Common myeloid progenitor, CD34-positive (primary cell): ENCODE results near the gene SCYGR5.

Experiments used
- CTCF ChIA-PET: fragments of 350-600 bp; sonication (Branson Sonifier 250); formaldehyde crosslinking; loops from one replicate; lab custom pipeline; 2021; ENCODE audit warnings: antibody characterized with exemption; lab: Charles Lee
- POLR2A ChIA-PET: fragments of 350-600 bp; sonication (Branson Sonifier 250); formaldehyde crosslinking; loops from one replicate; lab custom pipeline; 2021; ENCODE audit warnings: antibody characterized with exemption; lab: Charles Lee
- DNase-seq, 3 donors: peaks; one replicate each; pipeline versions ENCODE4 v3.0.0 to v3.0.0-alpha.2; 2013
- H3K27ac ChIP-seq, 2 experiments: 1 replicate in 1 of 2; 2 replicates in 1 of 2; pipeline ENCODE4 v1.7.0; 2013; ENCODE audit warnings: inconsistent platforms in 2 of 2, low read length in 2 of 2, mild to moderate bottlenecking in 2 of 2, low read depth in 1 of 2, moderate library complexity in 1 of 2; ENCODE audit not compliant: severe bottlenecking in 2 of 2, insufficient read depth in 1 of 2, poor library complexity in 1 of 2
- H3K27me3 ChIP-seq, 5 experiments: replicated peaks in 2 of 5; 1 replicate in 3 of 5; 2 replicates in 2 of 5; pipeline versions ENCODE4 v1.6.1 to v1.7.0; 2013; ENCODE audit warnings: low read length in 4 of 5, mild to moderate bottlenecking in 2 of 5, moderate library complexity in 2 of 5, inconsistent platforms in 1 of 5; ENCODE audit not compliant: insufficient read depth in 5 of 5, control insufficient read depth in 4 of 5
- H3K36me3 ChIP-seq, 4 experiments: 1 replicate in 2 of 4; 2 replicates in 2 of 4; pipeline versions ENCODE4 v1.6.1 to v1.7.0; 2013; ENCODE audit warnings: low read length in 3 of 4, control low read depth in 1 of 4, mild to moderate bottlenecking in 1 of 4; ENCODE audit not compliant: control insufficient read depth in 4 of 4, insufficient read depth in 4 of 4
- H3K4me1 ChIP-seq, 4 experiments: 1 replicate in 3 of 4; 2 replicates in 1 of 4; pipeline versions ENCODE4 v1.6.1 to v1.7.1; 2013; ENCODE audit warnings: low read length in 3 of 4, mild to moderate bottlenecking in 3 of 4, control low read depth in 1 of 4, inconsistent platforms in 1 of 4, moderate library complexity in 1 of 4; ENCODE audit not compliant: control insufficient read depth in 4 of 4, insufficient read depth in 4 of 4; ENCODE audit errors: control extremely low read depth in 1 of 4
- H3K4me3 ChIP-seq, 7 experiments: 1 replicate in 4 of 7; 2 replicates in 3 of 7; pipeline versions ENCODE4 v1.5.1 to v1.7.0; 2013; ENCODE audit warnings: mild to moderate bottlenecking in 7 of 7, low read length in 6 of 7, moderate library complexity in 6 of 7, inconsistent platforms in 2 of 7, low read depth in 2 of 7, control low read depth in 1 of 7; ENCODE audit not compliant: insufficient read depth in 4 of 7, control insufficient read depth in 1 of 7; ENCODE audit errors: extremely low read depth in 1 of 7
- H3K9me3 ChIP-seq, 5 experiments: 1 replicate in 4 of 5; 2 replicates in 1 of 5; pipeline versions ENCODE4 v1.6.1 to v1.7.1; 2013; ENCODE audit warnings: low read length in 4 of 5, mild to moderate bottlenecking in 2 of 5, inconsistent platforms in 1 of 5, low read depth in 1 of 5, moderate library complexity in 1 of 5; ENCODE audit not compliant: control insufficient read depth in 4 of 5, insufficient read depth in 2 of 5; ENCODE audit errors: control extremely low read depth in 1 of 5
- WGBS: methylation state at CpG from one replicate; pipeline ENCODE4 v1.1.5; 2013; ENCODE audit not compliant: insufficient coverage; 5-methylcytosine and 5-hydroxymethylcytosine counted together

The SCYGR5 gene

GRCh38 chr2:227701556-227701955 lies 35.0 kb downstream of the SCYGR5 start:
- peaks cover 0 to 5% (median 0%) of the 10 kb centered on the region in 5 experiments for H3K9me3 ChIP-seq
- WGBS: no CpG with 5 or more reads among the region's 3 CpGs
- ChIA-PET POLR2A (no interaction called here), CTCF (no interaction called here)
- no peak for DNase-seq
- peaks cover 0 to 3% (median 0%) of the 10 kb centered on the region in 5 experiments for H3K27me3 ChIP-seq
- H3K36me3 ChIP-seq: no peaks in the 10 kb centered on the region
- H3K4me3 ChIP-seq: no peak overlapping the region
- H3K27ac ChIP-seq: no peak overlapping the region
- no peaks in the 10 kb centered on the region for H3K4me1 ChIP-seq

DNA sequence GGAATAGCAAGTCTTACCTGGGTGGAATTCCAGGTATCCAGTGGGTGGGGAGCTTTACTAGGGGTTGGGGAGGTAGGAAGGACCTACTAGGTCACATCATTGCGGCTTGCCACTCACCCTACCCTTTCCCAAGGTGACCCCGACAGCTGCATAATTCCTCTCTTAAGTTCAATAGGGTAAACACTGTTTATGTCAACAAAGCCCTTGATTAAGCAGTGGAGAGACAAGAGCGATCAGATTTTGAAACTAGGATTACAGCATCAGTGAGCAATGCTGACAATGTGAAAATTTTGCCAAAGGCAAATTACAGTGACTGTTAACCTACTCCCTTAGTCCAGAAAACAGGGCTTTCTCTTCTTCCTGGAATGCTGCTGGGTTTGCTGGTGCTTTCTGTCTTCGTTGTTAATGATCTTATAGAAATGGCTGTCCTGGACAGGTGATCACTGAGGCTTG lies 36.7 kb downstream of the SCYGR5 start:
- Histone ChIP-seq H3K4me1 (no peaks in the 10 kb centered on the region), H3K27ac (no peak overlapping the region), H3K27me3 (peaks cover 0 to 3% (median 0%) of the 10 kb centered on the region in 5 experiments), H3K4me3 (no peak overlapping the region), H3K9me3 (peaks cover 0 to 5% (median 0%) of the 10 kb centered on the region in 5 experiments), H3K36me3 (no peaks in the 10 kb centered on the region)
- ChIA-PET CTCF (no interaction called here), POLR2A (no interaction called here)
- 100% methylated on average over 1 of the region's 4 CpGs for WGBS
- no peak for DNase-seq

- WGBS: 88% methylated on average over 1 of the region's 3 CpGs
- Histone ChIP-seq H3K27me3 (peaks cover 0 to 3% (median 0%) of the 10 kb centered on the region in 5 experiments), H3K27ac (no peak overlapping the region), H3K36me3 (no peaks in the 10 kb centered on the region), H3K4me3 (no peak overlapping the region), H3K4me1 (no peaks in the 10 kb centered on the region), H3K9me3 (peaks cover 0 to 5% (median 0%) of the 10 kb centered on the region in 5 experiments)
- POLR2A ChIA-PET: no interaction called here
- DNase-seq: no peak
- CTCF ChIA-PET: no interaction called here
These were observed 37.4 kb downstream of the SCYGR5 start for GRCh38 chr2:227703961-227704360.

GRCh38 chr2:227706859-227707258 lies 40.3 kb downstream of the SCYGR5 start:
- Histone ChIP-seq H3K27me3 (peaks cover 0 to 3% (median 2%) of the 10 kb centered on the region in 5 experiments), H3K4me3 (no peak overlapping the region), H3K4me1 (no peaks in the 10 kb centered on the region), H3K36me3 (no peaks in the 10 kb centered on the region), H3K9me3 (peaks cover 0 to 5% (median 0%) of the 10 kb centered on the region in 5 experiments), H3K27ac (no peak overlapping the region)
- CTCF ChIA-PET: no interaction called here
- POLR2A ChIA-PET: no interaction called here
- DNase-seq: no peak
- WGBS: 100% methylated on average over 4 of the region's 4 CpGs

GRCh38 chr2:227707390-227707789 lies 40.8 kb downstream of the SCYGR5 start:
- POLR2A ChIA-PET: no interaction called here

DNA sequence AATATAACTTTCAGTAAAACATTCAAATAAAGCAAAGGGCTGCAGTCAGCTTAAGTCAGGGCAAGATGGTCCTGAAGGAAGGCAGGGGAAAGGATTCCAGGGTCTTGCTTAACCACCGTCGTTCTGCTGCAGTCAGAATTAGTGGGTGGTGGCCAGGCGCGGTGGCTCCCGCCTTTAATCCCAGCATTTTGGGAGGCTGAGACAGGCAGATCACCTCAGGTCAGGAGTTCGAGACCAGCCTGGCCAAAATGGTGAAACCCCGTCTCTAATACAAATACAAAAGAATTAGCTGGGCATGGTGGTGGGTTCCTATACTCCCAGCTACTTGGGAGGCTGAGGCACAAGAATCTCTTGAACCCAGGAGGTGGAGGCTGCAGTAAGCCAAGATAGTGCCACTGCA lies 44.4 kb downstream of the SCYGR5 start:
- no peak overlapping the region for H3K4me3 ChIP-seq
- ChIA-PET POLR2A (no interaction called here), CTCF (no interaction called here)
- 92% methylated on average over 2 of the region's 7 CpGs for WGBS
- H3K9me3 ChIP-seq: no peaks in the 10 kb centered on the region
- no peaks in the 10 kb centered on the region for H3K4me1 ChIP-seq
- DNase-seq: no peak
- H3K27ac ChIP-seq: no peak overlapping the region
- H3K36me3 ChIP-seq: no peaks in the 10 kb centered on the region
- peaks cover 0 to 7% (median 2%) of the 10 kb centered on the region in 5 experiments for H3K27me3 ChIP-seq

More at GRCh38 chr2:227707390-227707789, 40.8 kb downstream of the SCYGR5 start:
- Histone ChIP-seq H3K36me3 (no peaks in the 10 kb centered on the region), H3K4me3 (no peak overlapping the region), H3K27ac (no peak overlapping the region), H3K9me3 (peaks cover 0 to under 1% (median 0%) of the 10 kb centered on the region in 5 experiments), H3K27me3 (peaks cover 0 to 3% (median 2%) of the 10 kb centered on the region in 5 experiments), H3K4me1 (no peaks in the 10 kb centered on the region)
- DNase-seq: no peak
- CTCF ChIA-PET: no interaction called here
- 100% methylated on average over 2 of the region's 6 CpGs for WGBS

- WGBS: 100% methylated on average over 1 of the region's 1 CpG
- H3K9me3 ChIP-seq: no peaks in the 10 kb centered on the region
- no peaks in the 10 kb centered on the region for H3K36me3 ChIP-seq
- CTCF ChIA-PET: no interaction called here
- peaks cover 4 to 7% (median 5%) of the 10 kb centered on the region in 4 experiments for H3K4me1 ChIP-seq
- no peak overlapping the region for H3K4me3 ChIP-seq
- POLR2A ChIA-PET: no interaction called here
- peaks cover 0 to 26% (median 10%) of the 10 kb centered on the region in 5 experiments for H3K27me3 ChIP-seq
- no peak overlapping the region for H3K27ac ChIP-seq
- DNase-seq: no peak
These were observed 46.7 kb downstream of the SCYGR5 start for GRCh38 chr2:227713291-227713690.
